ENCODE results near the gene SYCP2.

DNA sequence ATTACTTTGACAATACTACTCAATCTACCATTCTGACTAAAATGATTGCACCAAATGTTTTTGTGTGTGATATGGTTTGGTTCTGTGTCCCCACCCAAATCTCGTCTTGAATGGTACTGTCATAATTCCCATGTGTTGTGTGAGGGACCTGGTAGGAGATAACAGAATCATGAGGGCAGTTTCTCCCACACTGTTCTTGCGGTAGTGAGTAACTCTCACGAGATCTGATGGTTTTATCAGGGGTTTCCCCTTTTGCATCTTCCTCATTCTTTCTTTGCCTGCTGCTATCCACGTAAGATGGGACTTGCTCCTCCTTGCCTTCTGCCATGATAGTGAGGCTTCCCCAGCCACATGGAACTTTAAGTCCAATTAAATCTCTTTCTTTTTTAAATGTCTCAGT, 20.8 kb downstream of the SYCP2 start:
- TF ChIP-seq, protein P1, sequence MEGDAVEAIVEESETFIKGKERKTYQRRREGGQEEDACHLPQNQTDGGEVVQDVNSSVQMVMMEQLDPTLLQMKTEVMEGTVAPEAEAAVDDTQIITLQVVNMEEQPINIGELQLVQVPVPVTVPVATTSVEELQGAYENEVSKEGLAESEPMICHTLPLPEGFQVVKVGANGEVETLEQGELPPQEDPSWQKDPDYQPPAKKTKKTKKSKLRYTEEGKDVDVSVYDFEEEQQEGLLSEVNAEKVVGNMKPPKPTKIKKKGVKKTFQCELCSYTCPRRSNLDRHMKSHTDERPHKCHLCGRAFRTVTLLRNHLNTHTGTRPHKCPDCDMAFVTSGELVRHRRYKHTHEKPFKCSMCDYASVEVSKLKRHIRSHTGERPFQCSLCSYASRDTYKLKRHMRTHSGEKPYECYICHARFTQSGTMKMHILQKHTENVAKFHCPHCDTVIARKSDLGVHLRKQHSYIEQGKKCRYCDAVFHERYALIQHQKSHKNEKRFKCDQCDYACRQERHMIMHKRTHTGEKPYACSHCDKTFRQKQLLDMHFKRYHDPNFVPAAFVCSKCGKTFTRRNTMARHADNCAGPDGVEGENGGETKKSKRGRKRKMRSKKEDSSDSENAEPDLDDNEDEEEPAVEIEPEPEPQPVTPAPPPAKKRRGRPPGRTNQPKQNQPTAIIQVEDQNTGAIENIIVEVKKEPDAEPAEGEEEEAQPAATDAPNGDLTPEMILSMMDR (IDR thresholded peaks at IDR 0.05), result no peak
- TF ChIP-seq POLR2A (IDR thresholded peaks at IDR 0.05) (no peak), POLR2AphosphoS5 (IDR thresholded peaks at IDR 0.05) (no peak)
